KOPT-K1 (cell line): ENCODE results near the gene RCSD1.
"Not testable (repeated sequence)": the region's sequence is repeated elsewhere in the genome, so short reads cannot be mapped to it uniquely, and the experiment has no call there.

Experiments used
- H3K27ac ChIP-seq: fragments of 200-600 bp; sonication (generic); 2 replicates; pipeline ENCODE4 v1.5.1; 2016; ENCODE audit warnings: antibody characterized with exemption, mild to moderate bottlenecking, low read depth, low read length; ENCODE audit not compliant: poor library complexity, severe bottlenecking
- H3K36me3 ChIP-seq: fragments of 200-600 bp; sonication (generic); 2 replicates; pipeline ENCODE4 v1.5.1; 2017; ENCODE audit warnings: antibody characterized with exemption, mild to moderate bottlenecking, low read length, moderate library complexity; ENCODE audit not compliant: insufficient read depth
- H3K9me3 ChIP-seq: fragments of 200-600 bp; sonication (generic); 2 replicates; pipeline ENCODE4 v1.5.1; 2017; ENCODE audit warnings: antibody characterized with exemption, low read length, mild to moderate bottlenecking; ENCODE audit not compliant: insufficient read depth, poor library complexity, severe bottlenecking

The RCSD1 gene

GRCh38 chr1:167728818-167729410, 98.9 kb downstream of the RCSD1 start:
- H3K27ac ChIP-seq = no peak overlapping the region
- no peaks in the 10 kb centered on the region for H3K9me3 ChIP-seq
- peaks cover 33% of the 10 kb centered on the region for H3K36me3 ChIP-seq

GRCh38 chr1:167734227-167734626, 104.2 kb downstream of the RCSD1 start:
- peaks cover 51% of the 10 kb centered on the region for H3K36me3 ChIP-seq
- peaks cover 19% of the 10 kb centered on the region for H3K9me3 ChIP-seq
- no peak overlapping the region for H3K27ac ChIP-seq

- peaks cover 19% of the 10 kb centered on the region for H3K9me3 ChIP-seq
- no peak overlapping the region for H3K27ac ChIP-seq
- H3K36me3 ChIP-seq = peaks cover 48% of the 10 kb centered on the region
Observed at GRCh38 chr1:167734841-167735240, 104.8 kb downstream of the RCSD1 start.

GRCh38 chr1:167737169-167737568, 107.1 kb downstream of the RCSD1 start:
- Histone ChIP-seq H3K36me3 (peaks cover 30% of the 10 kb centered on the region), H3K9me3 (peaks cover 19% of the 10 kb centered on the region), H3K27ac (no peak overlapping the region)

- peaks cover 23% of the 10 kb centered on the region for H3K36me3 ChIP-seq
- no peak overlapping the region for H3K27ac ChIP-seq
- peaks cover 19% of the 10 kb centered on the region for H3K9me3 ChIP-seq
Observed at GRCh38 chr1:167738158-167738557, 108.1 kb downstream of the RCSD1 start.

GRCh38 chr1:167739752-167740151, 109.7 kb downstream of the RCSD1 start:
- Histone ChIP-seq H3K27ac (no peak overlapping the region), H3K36me3 (peaks cover 16% of the 10 kb centered on the region; the same call in 1 of the 2 replicates), H3K9me3 (peaks cover 19% of the 10 kb centered on the region)

GRCh38 chr1:167741103-167741502, 111.1 kb downstream of the RCSD1 start:
- not testable (repeated sequence) for H3K27ac ChIP-seq
- peaks cover 16% of the 10 kb centered on the region; the same call in 1 of the 2 replicates for H3K36me3 ChIP-seq
- H3K9me3 ChIP-seq = peaks cover 19% of the 10 kb centered on the region

GRCh38 chr1:167742392-167743057, 112.5 kb downstream of the RCSD1 start:
- peaks cover 11% of the 10 kb centered on the region; the same call in 1 of the 2 replicates for H3K36me3 ChIP-seq
- H3K9me3 ChIP-seq = peaks cover 14% of the 10 kb centered on the region
- H3K27ac ChIP-seq = not testable (repeated sequence)

GRCh38 chr1:167744901-167745300, 114.9 kb downstream of the RCSD1 start:
- no peak overlapping the region for H3K27ac ChIP-seq
- H3K9me3 ChIP-seq = no peaks in the 10 kb centered on the region
- no peaks in the 10 kb centered on the region for H3K36me3 ChIP-seq

- H3K9me3 ChIP-seq = no peaks in the 10 kb centered on the region
- no peaks in the 10 kb centered on the region for H3K36me3 ChIP-seq
- no peak overlapping the region for H3K27ac ChIP-seq
Observed at GRCh38 chr1:167746013-167746672, 116.1 kb downstream of the RCSD1 start.

- Histone ChIP-seq H3K9me3 (no peaks in the 10 kb centered on the region), H3K27ac (no peak overlapping the region), H3K36me3 (no peaks in the 10 kb centered on the region)
Observed at GRCh38 chr1:167746988-167747655, 117.1 kb downstream of the RCSD1 start.

GRCh38 chr1:167747988-167748387, 118.0 kb downstream of the RCSD1 start:
- Histone ChIP-seq H3K9me3 (no peaks in the 10 kb centered on the region), H3K36me3 (no peaks in the 10 kb centered on the region), H3K27ac (no peak overlapping the region)

GRCh38 chr1:167748906-167749305, 118.9 kb downstream of the RCSD1 start:
- H3K27ac ChIP-seq = no peak overlapping the region
- no peaks in the 10 kb centered on the region for H3K36me3 ChIP-seq
- H3K9me3 ChIP-seq = no peaks in the 10 kb centered on the region

GRCh38 chr1:167749741-167750140, 119.7 kb downstream of the RCSD1 start:
- Histone ChIP-seq H3K9me3 (no peaks in the 10 kb centered on the region), H3K36me3 (no peaks in the 10 kb centered on the region), H3K27ac (no peak overlapping the region)

- no peaks in the 10 kb centered on the region for H3K9me3 ChIP-seq
- no peaks in the 10 kb centered on the region for H3K36me3 ChIP-seq
- H3K27ac ChIP-seq = no peak overlapping the region
Observed at GRCh38 chr1:167750641-167751040, 120.6 kb downstream of the RCSD1 start.
